DND-41 (cell line): ENCODE data around the gene PDE8A.

Experiments used
- CTCF ChIP-seq: IDR thresholded peaks from 2 replicates; pipeline ENCODE4 v1.5.1; 2012; ENCODE audit warnings: borderline replicate concordance, low read length, moderate library complexity, mild to moderate bottlenecking; ENCODE audit not compliant: poor library complexity, severe bottlenecking; ENCODE audit errors: extremely low read depth
- EZH2 ChIP-seq: IDR thresholded peaks from 3 replicates; pipeline ENCODE4 v1.6.1; 2012; ENCODE audit warnings: borderline replicate concordance, low read depth, mild to moderate bottlenecking, moderate library complexity, low read length, inconsistent platforms; ENCODE audit not compliant: severe bottlenecking

GRCh38 chr15:85097725-85098124 lies 116.1 kb downstream of the PDE8A start:
- no peak for TF ChIP-seq CTCF
- TF ChIP-seq EZH2: no peak
